H1 (cell line): ENCODE results near the gene GLRX5. TPM values are rescaled to one million over a fixed set of nuclear protein-coding genes. Genes with fewer than 3 reads are reported as not detected.

Experiments used
- BCL11A ChIP-seq, 2 experiments: IDR thresholded peaks; one replicate each; pipeline ENCODE4 v1.6.1; 2011; ENCODE audit warnings: low read depth in 2 of 2, low read length in 2 of 2, mild to moderate bottlenecking in 2 of 2
- CTBP2 ChIP-seq: IDR thresholded peaks from 2 replicates; pipeline ENCODE4 v1.7.0; 2011; ENCODE audit warnings: borderline replicate concordance, mild to moderate bottlenecking, moderate library complexity, mixed read lengths, low read length; ENCODE audit not compliant: insufficient read depth, insufficient read length
- CTCF ChIP-seq, 3 experiments: IDR thresholded peaks; 1 replicate in 2 of 3; 2 replicates in 1 of 3; pipeline versions ENCODE4 v1.5.1 to v1.6.1; 2011; ENCODE audit warnings: low read length in 3 of 3, mild to moderate bottlenecking in 3 of 3, inconsistent platforms in 2 of 3, low read depth in 1 of 3, moderate library complexity in 1 of 3; ENCODE audit not compliant: insufficient read depth in 1 of 3; ENCODE audit errors: control extremely low read depth in 1 of 3
- GTF2F1 ChIP-seq: IDR thresholded peaks from 2 replicates; pipeline ENCODE4 v1.6.1; 2012; ENCODE audit warnings: low read depth, low read length, improper control_type of control experiment, borderline replicate concordance
- JUN ChIP-seq: IDR thresholded peaks from 2 replicates; pipeline ENCODE4 v1.6.1; 2011; ENCODE audit warnings: low read depth, mild to moderate bottlenecking, improper control_type of control experiment, low read length
- PHF8 ChIP-seq: fragments of 200-600 bp; sonication (generic); conservative IDR thresholded peaks from 2 replicates; pipeline ENCODE4 v1.7.1; 2012; ENCODE audit warnings: low read depth, mild to moderate bottlenecking, inconsistent platforms, low read length, moderate library complexity
- RFX5 ChIP-seq: IDR thresholded peaks from 2 replicates; pipeline ENCODE4 v1.6.1; 2011; ENCODE audit warnings: low read depth, low read length, improper control_type of control experiment, borderline replicate concordance
- RNF2 ChIP-seq: fragments of 200-900, 300-1000 bp; sonication (generic); IDR thresholded peaks from 2 replicates; pipeline ENCODE4 v1.7.1; 2016; ENCODE audit warnings: borderline replicate concordance, low read depth, mild to moderate bottlenecking, antibody characterized with exemption, low read length; ENCODE audit not compliant: poor library complexity, severe bottlenecking; ENCODE audit errors: missing control alignments
- SAP30 ChIP-seq: fragments of 300-600 bp; sonication (generic); IDR thresholded peaks from 2 replicates; pipeline ENCODE4 v1.7.1; 2012; ENCODE audit warnings: low read length, moderate library complexity, mild to moderate bottlenecking, inconsistent platforms; ENCODE audit not compliant: insufficient read depth, insufficient replicate concordance
- SIN3A ChIP-seq, 2 experiments: IDR thresholded peaks in 1 of 2; conservative IDR thresholded peaks in 1 of 2; 2 replicates each; pipeline ENCODE4 v1.6.1; 2011 to 2012; ENCODE audit warnings: low read length in 2 of 2, improper control_type of control experiment in 1 of 2, low read depth in 1 of 2, mild to moderate bottlenecking in 1 of 2
- polyA plus RNA-seq, 7 experiments: library from polyadenylated mRNA; depleted of rRNA in 3 of 7; stranded (reverse) in 5 of 7; unstranded in 2 of 7; fragments of >200 nt in 5 of 7; fragments of 200-250 nt in 2 of 7; gene quantifications; 1 replicate in 5 of 7; 2 replicates in 1 of 7; 4 replicates in 1 of 7; pipeline versions ENCODE4 v1.2.1 to v1.2.3, GENCODE V29; 2011 to 2013; ENCODE audit warnings: missing spikeins in 2 of 7, mixed read lengths in 2 of 7
- total RNA-seq: library from RNA; stranded (reverse); fragmentation: NEBNext Ultra II Directional; extraction: Animal tissue kit (Norgen Biotek cat#: 25700); gene quantifications from 2 replicates; pipeline ENCODE4 v1.2.1, GENCODE V29; 2021

The GLRX5 gene
- total and polyA plus RNA-seq, 2 of the 8 experiments (the other 6 are each of a cell fraction or from before 2014, with no cell fraction given), result 70.1 to 88.8 TPM

GRCh38 chr14:95515596-95516552 is 19.0 kb upstream of the GLRX5 start (continued):
- TF ChIP-seq CTCF (IDR thresholded peaks at IDR 0.05; ENCODE audit: control extremely low read depth in 1 of 3, insufficient read depth in 1 of 3, low read depth in 1 of 3, low read length in 3 of 3) (peak; percentile 11 to 38 (median 12)), BCL11A (IDR thresholded peaks at IDR 0.05; ENCODE audit: low read depth in 2 of 2, low read length in 2 of 2) (no peak), SAP30 (no peak), CTBP2 (no peak), RFX5 (no peak), GTF2F1 (no peak), JUN (no peak), PHF8 (no peak), SIN3A (conservative IDR thresholded peaks at IDR 0.05 in 1 of 2, IDR thresholded peaks at IDR 0.05 in 1 of 2; ENCODE audit: low read depth in 1 of 2, low read length in 2 of 2) (peak in 1 of 2 experiments; percentile 42; a peak in 1 of 4 replicates), RNF2 (no peak)
